Activated T-helper 17 cell treated with anti-CD3 and anti-CD28 coated beads, Interleukin-2, amount 50 U/mL, for 72 hours (primary cell): ENCODE results near the gene PLCB3. TPM values are rescaled to one million over a fixed set of nuclear protein-coding genes. Genes with fewer than 3 reads are reported as not detected.
A peak's percentile ranks its signal among the peaks of the same experiment; 100 is the strongest.
"Not testable (repeated sequence)": the region's sequence is repeated elsewhere in the genome, so short reads cannot be mapped to it uniquely, and the experiment has no call there.

Source experiments
- ATAC-seq: fragments of 150-1000 bp; cut with Tn5 transposase; replicated peaks from 2 replicates; pipeline ENCODE4 v1.10.0; 2021; ENCODE audit warnings: mild to moderate bottlenecking, moderate library complexity
- H3K27ac Mint-ChIP-seq: one replicate; pipeline ENCODE4 v1.8.0; 2022; ENCODE audit warnings: mixed read lengths
- H3K27me3 Mint-ChIP-seq: one replicate; pipeline ENCODE4 v1.8.0; 2022; ENCODE audit warnings: mixed read lengths
- H3K36me3 Mint-ChIP-seq: one replicate; pipeline ENCODE4 v1.8.0; 2022; ENCODE audit warnings: low read depth, mild to moderate bottlenecking, mixed read lengths
- H3K4me1 Mint-ChIP-seq: one replicate; pipeline ENCODE4 v1.8.0; 2022; ENCODE audit warnings: mixed read lengths
- H3K4me3 Mint-ChIP-seq: one replicate; pipeline ENCODE4 v1.8.0; 2022; ENCODE audit warnings: mild to moderate bottlenecking, mixed read lengths
- H3K9me3 Mint-ChIP-seq: one replicate; pipeline ENCODE4 v1.8.0; 2022; ENCODE audit warnings: mixed read lengths
- total RNA-seq, 2 donors: library from RNA; stranded (reverse); gene quantifications; one replicate each; pipeline ENCODE4 v1.2.3, GENCODE V29; 2022

The PLCB3 gene
- total RNA-seq, 2 donors from 2014 or later, result 13.1 to 22.8 TPM

DNA sequence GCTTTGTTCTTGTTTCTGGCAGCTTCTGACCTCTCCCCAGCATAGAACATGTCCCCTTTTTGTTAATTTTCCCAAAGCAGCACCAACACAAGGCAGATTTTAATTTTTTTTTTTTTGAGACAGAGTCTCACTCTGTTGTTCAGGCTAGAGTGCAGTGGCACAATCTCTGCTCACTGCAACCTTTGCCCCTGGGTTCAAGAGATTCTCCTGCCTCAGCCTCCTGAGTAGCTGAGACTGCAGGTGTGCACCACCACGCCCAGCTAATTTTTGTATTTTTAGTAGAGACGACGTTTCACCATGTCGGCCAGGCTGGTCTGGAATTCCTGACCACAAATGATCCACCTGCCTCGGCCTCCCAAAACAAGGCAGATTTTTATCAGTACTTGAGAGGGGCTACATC lies 56.5 kb downstream of the PLCB3 start:
- peak overlapping the region; percentile 98 for H3K4me3 Mint-ChIP-seq
- H3K9me3 Mint-ChIP-seq, ATAC-seq, H3K27me3 Mint-ChIP-seq, H3K4me1 Mint-ChIP-seq: not testable (repeated sequence)
- H3K27ac Mint-ChIP-seq, result peak overlapping the region; percentile 57
- H3K36me3 Mint-ChIP-seq, result peaks cover 38% of the 10 kb centered on the region

DNA sequence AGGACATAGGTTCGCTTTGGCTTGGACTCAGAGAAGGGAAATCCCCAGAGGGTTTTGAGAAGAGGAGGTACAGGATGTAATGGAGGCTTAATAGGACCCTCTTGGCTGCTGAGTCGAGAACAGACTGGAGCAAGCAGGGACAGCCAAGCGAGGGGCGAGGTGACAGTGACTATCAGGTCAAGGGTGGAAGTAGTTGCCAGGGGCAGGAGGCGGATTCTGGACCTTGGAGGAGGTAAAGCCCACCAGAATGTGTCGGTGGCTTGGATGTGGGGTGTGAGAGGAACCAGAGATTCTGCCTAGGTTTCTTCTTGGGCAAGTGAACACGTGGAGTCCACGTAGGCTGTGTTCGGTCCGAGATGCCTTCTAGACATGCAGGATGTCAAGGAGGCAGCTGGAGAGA lies 61.6 kb downstream of the PLCB3 start:
- no peak for ATAC-seq
- Mint-ChIP-seq H3K36me3 (peaks cover 61% of the 10 kb centered on the region), H3K4me3 (no peak overlapping the region), H3K27me3 (no peaks in the 10 kb centered on the region), H3K27ac (peak overlapping the region; percentile 72), H3K4me1 (peaks cover 6% of the 10 kb centered on the region), H3K9me3 (no peaks in the 10 kb centered on the region)

DNA sequence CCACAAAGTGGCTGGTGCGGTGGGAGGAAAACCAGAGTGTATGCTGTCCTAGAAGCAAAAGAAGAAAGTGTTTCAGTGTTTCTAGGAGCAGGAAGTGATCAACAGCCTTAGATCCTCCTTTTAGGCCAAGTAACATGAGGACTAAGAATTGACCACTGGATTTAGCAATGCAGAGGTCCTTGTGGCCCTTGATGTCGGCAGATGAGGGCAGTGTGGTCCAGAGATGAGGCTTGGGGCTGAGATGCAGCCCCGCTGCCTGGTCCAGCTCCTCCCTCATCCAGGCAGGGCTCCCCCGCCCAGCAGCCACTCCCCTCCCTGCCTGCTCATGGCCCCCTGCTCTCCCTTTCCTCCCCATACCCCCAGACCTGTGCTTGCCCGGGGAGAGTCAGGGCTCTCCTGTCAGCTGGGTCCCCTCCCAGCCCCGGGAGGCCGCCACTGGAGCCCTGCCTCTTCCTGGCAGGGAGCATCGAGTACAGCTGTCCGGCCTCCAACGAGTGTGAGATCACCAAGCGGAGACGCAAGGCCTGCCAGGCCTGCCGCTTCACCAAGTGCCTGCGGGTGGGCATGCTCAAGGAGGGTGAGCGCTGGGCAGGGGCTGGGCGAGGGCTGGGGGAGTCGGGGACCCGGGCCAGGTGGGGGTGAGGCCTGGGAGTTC lies 62.3 kb downstream of the PLCB3 start:
- H3K9me3 Mint-ChIP-seq, result no peaks in the 10 kb centered on the region
- peaks cover 6% of the 10 kb centered on the region for H3K4me1 Mint-ChIP-seq
- ATAC-seq, result no peak
- peak overlapping the region; percentile 72 for H3K27ac Mint-ChIP-seq
- H3K36me3 Mint-ChIP-seq, result peaks cover 66% of the 10 kb centered on the region
- no peak overlapping the region for H3K4me3 Mint-ChIP-seq
- no peaks in the 10 kb centered on the region for H3K27me3 Mint-ChIP-seq

DNA sequence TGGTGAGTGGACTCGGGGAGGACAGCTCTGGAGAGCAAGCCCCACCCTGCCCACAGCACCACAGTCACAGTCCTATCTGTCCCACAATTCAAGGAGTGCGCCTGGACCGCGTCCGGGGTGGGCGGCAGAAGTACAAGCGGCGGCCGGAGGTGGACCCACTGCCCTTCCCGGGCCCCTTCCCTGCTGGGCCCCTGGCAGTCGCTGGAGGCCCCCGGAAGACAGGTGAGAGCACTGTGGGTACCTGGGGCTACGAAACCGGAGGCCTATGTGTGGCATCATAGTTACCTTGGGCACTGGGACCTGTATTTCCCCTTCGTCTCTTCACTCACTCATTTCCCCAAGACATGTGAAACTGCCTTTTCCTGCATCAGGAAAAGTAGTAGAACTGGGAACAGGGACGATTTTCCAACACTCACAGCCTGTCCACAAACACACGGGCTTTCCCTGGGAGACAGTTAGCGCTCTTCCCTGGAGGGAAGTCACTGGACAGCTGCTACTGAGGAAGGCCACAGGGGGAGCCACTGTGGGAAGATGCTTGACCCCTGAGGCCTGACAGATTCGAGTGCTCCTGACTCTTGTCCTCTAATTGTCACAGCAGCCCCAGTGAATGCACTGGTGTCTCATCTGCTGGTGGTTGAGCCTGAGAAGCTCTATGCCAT lies 62.9 kb downstream of the PLCB3 start:
- Mint-ChIP-seq H3K9me3 (no peaks in the 10 kb centered on the region), H3K4me3 (no peak overlapping the region), H3K36me3 (peaks cover 66% of the 10 kb centered on the region), H3K4me1 (peaks cover 12% of the 10 kb centered on the region), H3K27me3 (no peaks in the 10 kb centered on the region), H3K27ac (peak overlapping the region; percentile 41)
- no peak for ATAC-seq

DNA sequence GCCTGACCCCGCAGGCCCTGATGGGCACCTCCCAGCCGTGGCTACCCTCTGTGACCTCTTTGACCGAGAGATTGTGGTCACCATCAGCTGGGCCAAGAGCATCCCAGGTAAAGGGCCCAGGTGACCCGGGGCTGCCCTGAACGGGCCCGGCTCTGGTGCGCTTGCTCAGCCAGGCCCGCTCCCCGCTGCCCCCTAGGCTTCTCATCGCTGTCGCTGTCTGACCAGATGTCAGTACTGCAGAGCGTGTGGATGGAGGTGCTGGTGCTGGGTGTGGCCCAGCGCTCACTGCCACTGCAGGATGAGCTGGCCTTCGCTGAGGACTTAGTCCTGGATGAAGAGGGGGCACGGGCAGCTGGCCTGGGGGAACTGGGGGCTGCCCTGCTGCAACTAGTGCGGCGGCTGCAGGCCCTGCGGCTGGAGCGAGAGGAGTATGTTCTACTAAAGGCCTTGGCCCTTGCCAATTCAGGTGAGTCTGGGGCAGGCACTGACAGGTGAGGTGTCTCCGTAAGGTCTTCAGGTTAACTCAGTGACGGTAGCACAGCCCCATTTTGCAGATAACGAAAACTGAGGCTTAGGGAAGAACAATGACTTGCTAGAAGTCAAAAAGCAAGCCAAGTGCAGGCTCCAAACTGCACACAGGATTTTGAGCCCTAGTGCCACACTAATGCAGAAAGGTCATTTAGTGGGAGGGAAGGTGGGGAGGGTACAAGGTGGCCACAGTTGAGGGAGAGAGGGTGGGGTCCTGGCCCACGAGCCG lies 63.7 kb downstream of the PLCB3 start:
- Mint-ChIP-seq H3K9me3 (no peaks in the 10 kb centered on the region), H3K27me3 (no peaks in the 10 kb centered on the region), H3K4me3 (no peak overlapping the region), H3K4me1 (peaks cover 14% of the 10 kb centered on the region), H3K36me3 (peaks cover 69% of the 10 kb centered on the region), H3K27ac (peak overlapping the region; percentile 41)
- no peak for ATAC-seq

DNA sequence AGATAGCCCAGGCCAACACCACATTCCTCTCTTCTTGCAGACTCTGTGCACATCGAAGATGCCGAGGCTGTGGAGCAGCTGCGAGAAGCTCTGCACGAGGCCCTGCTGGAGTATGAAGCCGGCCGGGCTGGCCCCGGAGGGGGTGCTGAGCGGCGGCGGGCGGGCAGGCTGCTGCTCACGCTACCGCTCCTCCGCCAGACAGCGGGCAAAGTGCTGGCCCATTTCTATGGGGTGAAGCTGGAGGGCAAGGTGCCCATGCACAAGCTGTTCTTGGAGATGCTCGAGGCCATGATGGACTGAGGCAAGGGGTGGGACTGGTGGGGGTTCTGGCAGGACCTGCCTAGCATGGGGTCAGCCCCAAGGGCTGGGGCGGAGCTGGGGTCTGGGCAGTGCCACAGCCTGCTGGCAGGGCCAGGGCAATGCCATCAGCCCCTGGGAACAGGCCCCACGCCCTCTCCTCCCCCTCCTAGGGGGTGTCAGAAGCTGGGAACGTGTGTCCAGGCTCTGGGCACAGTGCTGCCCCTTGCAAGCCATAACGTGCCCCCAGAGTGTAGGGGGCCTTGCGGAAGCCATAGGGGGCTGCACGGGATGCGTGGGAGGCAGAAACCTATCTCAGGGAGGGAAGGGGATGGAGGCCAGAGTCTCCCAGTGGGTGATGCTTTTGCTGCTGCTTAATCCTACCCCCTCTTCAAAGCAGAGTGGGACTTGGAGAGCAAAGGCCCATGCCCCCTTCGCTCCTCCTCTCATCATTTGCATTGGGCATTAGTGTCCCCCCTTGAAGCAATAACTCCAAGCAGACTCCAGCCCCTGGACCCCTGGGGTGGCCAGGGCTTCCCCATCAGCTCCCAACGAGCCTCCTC lies 64.6 kb downstream of the PLCB3 start:
- Mint-ChIP-seq H3K27ac (peak overlapping the region; percentile 97), H3K36me3 (peaks cover 74% of the 10 kb centered on the region), H3K4me1 (peaks cover 21% of the 10 kb centered on the region), H3K4me3 (peak overlapping the region; percentile 92)
- not testable (repeated sequence) for H3K27me3 Mint-ChIP-seq, ATAC-seq, H3K9me3 Mint-ChIP-seq

DNA sequence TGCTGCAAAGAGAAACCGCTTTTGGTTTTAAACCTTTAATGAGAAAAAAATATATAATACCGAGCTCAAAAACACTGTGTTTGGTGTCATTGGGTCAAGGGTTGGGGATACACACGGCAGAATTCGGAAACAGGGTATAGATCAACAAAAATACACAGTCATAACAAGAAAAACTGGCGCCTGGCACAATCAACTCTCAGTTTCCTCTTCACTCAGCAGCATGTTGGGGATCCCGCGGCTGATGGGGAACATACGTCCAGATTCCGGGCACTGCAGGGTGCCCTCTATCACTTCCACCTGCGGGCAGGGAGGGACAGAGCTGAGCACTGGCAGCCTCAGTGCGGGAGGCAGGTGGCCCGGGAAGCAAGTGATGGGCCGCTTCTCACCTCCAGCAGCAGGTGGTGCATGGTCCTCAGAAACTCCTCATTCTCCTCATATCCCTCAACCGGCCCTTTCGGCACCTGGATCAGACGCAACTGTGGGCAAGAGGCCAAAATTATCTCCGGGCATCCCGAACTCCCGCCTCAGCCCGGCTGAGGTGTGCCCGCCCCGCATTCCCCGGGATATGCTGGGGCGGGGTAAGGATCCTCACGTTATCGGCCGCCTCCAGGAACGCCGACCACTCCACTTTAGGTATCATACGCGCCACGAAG lies 65.5 kb downstream of the PLCB3 start:
- H3K4me1 Mint-ChIP-seq, result peaks cover 23% of the 10 kb centered on the region
- ATAC-seq, result peak; percentile 5
- no peaks in the 10 kb centered on the region for H3K9me3 Mint-ChIP-seq
- H3K36me3 Mint-ChIP-seq, result peaks cover 80% of the 10 kb centered on the region
- peak overlapping the region; percentile 92 for H3K4me3 Mint-ChIP-seq
- H3K27me3 Mint-ChIP-seq, result no peaks in the 10 kb centered on the region
- peak overlapping the region; percentile 97 for H3K27ac Mint-ChIP-seq

DNA sequence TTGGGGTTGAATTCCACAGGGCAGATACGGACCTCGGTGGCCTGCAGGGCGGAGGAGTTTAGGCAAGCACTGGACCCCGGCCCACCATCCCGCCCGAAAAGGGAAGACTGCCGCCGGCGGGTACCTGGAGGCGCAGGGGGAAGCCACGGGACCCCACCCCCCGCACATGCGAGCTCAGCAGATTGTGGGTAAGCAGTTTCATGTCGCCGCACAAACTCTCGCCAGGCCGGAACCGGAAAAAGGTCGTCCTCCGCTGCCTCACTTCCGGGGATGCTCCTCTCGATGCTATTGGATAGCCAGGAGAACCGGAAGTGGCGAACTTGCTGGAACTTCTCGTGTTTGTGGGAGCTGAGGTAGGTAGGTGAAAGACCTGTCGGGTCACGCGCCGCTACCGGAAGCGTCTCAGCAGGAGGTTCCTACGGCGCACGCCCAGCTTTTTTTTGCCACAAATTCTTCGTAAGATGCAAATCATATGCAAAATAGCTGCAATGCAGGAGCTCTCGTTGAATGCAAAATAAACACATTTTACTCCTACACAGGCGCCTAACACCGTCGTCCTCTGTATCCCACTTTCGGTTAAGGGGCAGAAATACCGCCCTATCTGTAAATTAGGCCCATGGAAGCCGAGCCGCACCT lies 66.1 kb downstream of the PLCB3 start, which contains the start of gene TRMT112:
TRMT112 (minus strand) TSS at position 235 of the 636 bp plus-strand sequence; CDS start at position 202, 33 bp downstream.
- ATAC-seq, result peak; percentile 87
- Mint-ChIP-seq H3K27ac (peak within 1 kb of the TSS; percentile 97), H3K27me3 (no peaks in the 10 kb centered on the region), H3K4me1 (peaks cover 23% of the 10 kb centered on the region), H3K36me3 (peaks cover 81% of the 10 kb centered on the region), H3K9me3 (no peaks in the 10 kb centered on the region), H3K4me3 (peak within 1 kb of the TSS; percentile 92)

DNA sequence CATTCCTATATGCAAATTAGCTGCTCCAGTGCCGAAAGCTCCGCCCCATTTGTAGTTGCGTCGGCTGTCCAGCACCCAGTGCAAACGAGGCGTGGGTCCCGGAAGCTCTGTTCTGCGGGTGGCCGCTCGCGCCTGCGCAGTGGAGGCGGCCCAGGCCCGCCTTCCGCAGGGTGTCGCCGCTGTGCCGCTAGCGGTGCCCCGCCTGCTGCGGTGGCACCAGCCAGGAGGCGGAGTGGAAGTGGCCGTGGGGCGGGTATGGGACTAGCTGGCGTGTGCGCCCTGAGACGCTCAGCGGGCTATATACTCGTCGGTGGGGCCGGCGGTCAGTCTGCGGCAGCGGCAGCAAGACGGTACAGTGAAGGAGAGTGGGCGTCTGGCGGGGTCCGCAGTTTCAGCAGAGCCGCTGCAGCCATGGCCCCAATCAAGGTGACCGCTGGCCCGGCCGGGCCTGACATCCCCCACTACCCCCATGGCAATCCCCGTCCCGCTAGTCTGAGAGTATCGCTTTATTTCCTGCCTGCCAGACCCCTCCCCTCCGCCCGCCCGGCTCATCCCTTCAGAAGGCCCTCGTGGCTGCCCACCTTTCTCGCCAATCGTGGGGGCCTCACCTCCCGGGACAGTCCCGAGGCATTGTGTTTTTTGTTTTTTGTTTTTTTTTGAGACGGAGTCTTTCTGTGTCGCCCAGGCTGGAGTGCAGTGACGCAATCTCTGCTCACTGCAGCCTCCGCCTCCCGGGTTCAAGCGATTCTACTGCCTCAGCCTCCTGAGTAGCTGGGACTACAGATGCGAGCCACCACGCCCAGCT lies 66.8 kb downstream of the PLCB3 start, which contains the start of gene PRDX5:
PRDX5 (plus strand) TSS at position 161 of the 805 bp plus-strand sequence; CDS start at position 256, 95 bp downstream.
- H3K27ac Mint-ChIP-seq, result peak within 1 kb of the TSS; percentile 97
- ATAC-seq, result peak; percentile 86

More for the DNA sequence above, 66.8 kb downstream of the PLCB3 start, which contains the start of gene PRDX5:
- Mint-ChIP-seq H3K4me3 (peak within 1 kb of the TSS; percentile 92), H3K9me3 (no peaks in the 10 kb centered on the region), H3K27me3 (no peaks in the 10 kb centered on the region), H3K36me3 (peaks cover 74% of the 10 kb centered on the region), H3K4me1 (peaks cover 23% of the 10 kb centered on the region)

Other genes starting within 250 kb of the PLCB3 start
- gene FLRT1, start 215.6 kb upstream of the PLCB3 start, total RNA-seq, result not detected
- 1 to 10 TPM; 5.4 to 9.6 TPM for gene MACROD1, start 85.4 kb upstream of the PLCB3 start, total RNA-seq
- 100 to 1,000 TPM; 259 to 462 TPM for gene STIP1, start 65.4 kb upstream of the PLCB3 start, total RNA-seq
- 100 to 1,000 TPM; 172 to 191 TPM for gene FERMT3, start 44.8 kb upstream of the PLCB3 start, total RNA-seq
- 10 to 100 TPM; 20.3 to 48.4 TPM for gene TRPT1, start 25.3 kb upstream of the PLCB3 start, total RNA-seq
- 10 to 100 TPM; 77.4 to 98.4 TPM for gene NUDT22, start 25.3 kb upstream of the PLCB3 start, total RNA-seq
- gene DNAJC4, start 21.0 kb upstream of the PLCB3 start, total RNA-seq, result 10 to 100 TPM; 19.9 to 39.7 TPM
- 10 to 100 TPM; 74.1 to 83.5 TPM for gene VEGFB, start 16.9 kb upstream of the PLCB3 start, total RNA-seq
- 10 to 100 TPM; 16.3 to 45.2 TPM for gene FKBP2, start 10.4 kb upstream of the PLCB3 start, total RNA-seq
- 100 to 1,000 TPM; 236 to 276 TPM for gene PPP1R14B, start 4.6 kb upstream of the PLCB3 start, total RNA-seq
- 10 to 100 TPM; 21.5 to 38.5 TPM for gene BAD, start 33.1 kb downstream of the PLCB3 start, total RNA-seq
- gene GPR137, start 34.3 kb downstream of the PLCB3 start, total RNA-seq, result 10 to 100 TPM; 40.6 to 41.4 TPM
- gene KCNK4, start 39.8 kb downstream of the PLCB3 start, total RNA-seq, result not detected
- not detected for gene CATSPERZ, start 48.8 kb downstream of the PLCB3 start, total RNA-seq
- 10 to 100 TPM; 31.2 to 55.7 TPM for gene ESRRA, start 54.0 kb downstream of the PLCB3 start, total RNA-seq
- 100 to 1,000 TPM; 157 to 218 TPM for gene TRMT112, start 66.0 kb downstream of the PLCB3 start, total RNA-seq
- gene PRDX5, start 66.6 kb downstream of the PLCB3 start, total RNA-seq, result 100 to 1,000 TPM; 124 to 164 TPM
- 100 to 1,000 TPM; 120 to 125 TPM for gene CCDC88B, start 88.7 kb downstream of the PLCB3 start, total RNA-seq
- 10 to 100 TPM; 14.8 to 33.3 TPM for gene RPS6KA4, start 107.6 kb downstream of the PLCB3 start, total RNA-seq